IPS-18a (cell line): Measurements from ENCODE around the gene NANS.
"Not testable (repeated sequence)": the region's sequence is repeated elsewhere in the genome, so short reads cannot be mapped to it uniquely, and the experiment has no call there.

ENCODE experiments used
- H3K27ac ChIP-seq: one replicate; pipeline ENCODE4 v1.5.1; 2013; ENCODE audit warnings: low read length
- H3K27me3 ChIP-seq: one replicate; pipeline ENCODE4 v1.6.1; 2013; ENCODE audit warnings: mild to moderate bottlenecking, low read length; ENCODE audit not compliant: control insufficient read depth, insufficient read depth
- H3K36me3 ChIP-seq: one replicate; pipeline ENCODE4 v1.6.1; 2013; ENCODE audit warnings: low read depth, low read length; ENCODE audit not compliant: control insufficient read depth
- H3K4me1 ChIP-seq: one replicate; pipeline ENCODE4 v1.6.1; 2013; ENCODE audit warnings: low read depth, low read length; ENCODE audit not compliant: control insufficient read depth
- H3K4me3 ChIP-seq: one replicate; pipeline ENCODE4 v1.5.1; 2013; ENCODE audit warnings: low read length
- H3K9ac ChIP-seq: one replicate; pipeline ENCODE4 v1.6.1; 2013; ENCODE audit warnings: mild to moderate bottlenecking, low read length, moderate library complexity
- H3K9me3 ChIP-seq: one replicate; pipeline ENCODE4 v1.6.1; 2013; ENCODE audit warnings: low read depth, low read length; ENCODE audit not compliant: control insufficient read depth

Gene NANS

GRCh38 chr9:98105006-98105405 is 48.5 kb downstream of the NANS start:
- H3K36me3 ChIP-seq = peaks cover 3% of the 10 kb centered on the region
- no peaks in the 10 kb centered on the region for H3K27me3 ChIP-seq
- H3K4me1 ChIP-seq = peaks cover 8% of the 10 kb centered on the region
- no peak overlapping the region for H3K4me3 ChIP-seq
- H3K9ac ChIP-seq = no peak overlapping the region
- H3K9me3 ChIP-seq = no peaks in the 10 kb centered on the region
- H3K27ac ChIP-seq = no peak overlapping the region

- peaks cover 3% of the 10 kb centered on the region for H3K36me3 ChIP-seq
- no peaks in the 10 kb centered on the region for H3K9me3 ChIP-seq
- H3K4me1 ChIP-seq = no peaks in the 10 kb centered on the region
- H3K27ac ChIP-seq = no peak overlapping the region
- H3K9ac ChIP-seq = no peak overlapping the region
- no peaks in the 10 kb centered on the region for H3K27me3 ChIP-seq
- H3K4me3 ChIP-seq = no peak overlapping the region
Measured at GRCh38 chr9:98107926-98108325, 51.4 kb downstream of the NANS start.

GRCh38 chr9:98108531-98109031 is 52.0 kb downstream of the NANS start:
- H3K27me3 ChIP-seq = no peaks in the 10 kb centered on the region
- no peaks in the 10 kb centered on the region for H3K4me1 ChIP-seq
- H3K9me3 ChIP-seq = no peaks in the 10 kb centered on the region
- no peak overlapping the region for H3K27ac ChIP-seq
- H3K9ac ChIP-seq = no peak overlapping the region
- peaks cover 3% of the 10 kb centered on the region for H3K36me3 ChIP-seq
- no peak overlapping the region for H3K4me3 ChIP-seq

GRCh38 chr9:98109052-98109451 is 52.5 kb downstream of the NANS start:
- no peaks in the 10 kb centered on the region for H3K4me1 ChIP-seq
- H3K4me3 ChIP-seq = no peak overlapping the region
- H3K9me3 ChIP-seq = no peaks in the 10 kb centered on the region
- H3K27ac ChIP-seq = no peak overlapping the region
- no peak overlapping the region for H3K9ac ChIP-seq
- no peaks in the 10 kb centered on the region for H3K27me3 ChIP-seq
- peaks cover 3% of the 10 kb centered on the region for H3K36me3 ChIP-seq

GRCh38 chr9:98117097-98117496 is 60.6 kb downstream of the NANS start:
- H3K9me3 ChIP-seq, H3K4me1 ChIP-seq, H3K27ac ChIP-seq: not testable (repeated sequence)

GRCh38 chr9:98117984-98118639 is 61.6 kb downstream of the NANS start:
- Histone ChIP-seq H3K27ac (no peak overlapping the region), H3K4me1 (no peaks in the 10 kb centered on the region), H3K9ac (peak overlapping the region; percentile 40)

More at GRCh38 chr9:98117097-98117496, 60.6 kb downstream of the NANS start:
- H3K27me3 ChIP-seq, H3K36me3 ChIP-seq, H3K9ac ChIP-seq, H3K4me3 ChIP-seq: not testable (repeated sequence)

GRCh38 chr9:98118640-98119601 is 62.4 kb downstream of the NANS start, which contains the start of gene TRIM14:
TSS of gene TRIM14 (minus strand) at chr9:98119222. CDS start at chr9:98119188, 34 bp downstream.
- H3K36me3 ChIP-seq = no peaks in the 10 kb centered on the region
- no peaks in the 10 kb centered on the region for H3K9me3 ChIP-seq
- H3K27me3 ChIP-seq = no peaks in the 10 kb centered on the region
- H3K4me3 ChIP-seq = peak within 1 kb of the TSS; percentile 61
- H3K27ac ChIP-seq = no peak within 1 kb of the TSS
- no peaks in the 10 kb centered on the region for H3K4me1 ChIP-seq
- peak within 1 kb of the TSS; percentile 40 for H3K9ac ChIP-seq

More at GRCh38 chr9:98117984-98118639, 61.6 kb downstream of the NANS start:
- Histone ChIP-seq H3K9me3 (no peaks in the 10 kb centered on the region), H3K27me3 (no peaks in the 10 kb centered on the region), H3K4me3 (peak overlapping the region; percentile 61), H3K36me3 (no peaks in the 10 kb centered on the region)

- Histone ChIP-seq H3K9ac (no peak overlapping the region), H3K4me1 (no peaks in the 10 kb centered on the region), H3K27me3 (no peaks in the 10 kb centered on the region), H3K27ac (no peak overlapping the region), H3K36me3 (no peaks in the 10 kb centered on the region), H3K4me3 (no peak overlapping the region), H3K9me3 (no peaks in the 10 kb centered on the region)
Measured at GRCh38 chr9:98120476-98120875, 63.9 kb downstream of the NANS start.

GRCh38 chr9:98121058-98121457 is 64.5 kb downstream of the NANS start:
- Histone ChIP-seq H3K9me3 (no peaks in the 10 kb centered on the region), H3K36me3 (no peaks in the 10 kb centered on the region), H3K27me3 (no peaks in the 10 kb centered on the region), H3K4me3 (no peak overlapping the region), H3K4me1 (no peaks in the 10 kb centered on the region), H3K27ac (no peak overlapping the region), H3K9ac (no peak overlapping the region)

- H3K27me3 ChIP-seq, H3K36me3 ChIP-seq, H3K9me3 ChIP-seq, H3K4me3 ChIP-seq, H3K27ac ChIP-seq, H3K9ac ChIP-seq, H3K4me1 ChIP-seq: not testable (repeated sequence)
Measured at GRCh38 chr9:98124091-98124490, 67.6 kb downstream of the NANS start.

GRCh38 chr9:98124637-98125426 is 68.3 kb downstream of the NANS start:
- Histone ChIP-seq H3K4me3 (no peak overlapping the region), H3K27me3 (no peaks in the 10 kb centered on the region), H3K27ac (no peak overlapping the region), H3K36me3 (no peaks in the 10 kb centered on the region), H3K9me3 (no peaks in the 10 kb centered on the region), H3K4me1 (no peaks in the 10 kb centered on the region), H3K9ac (no peak overlapping the region)
